IMR-90 (cell line): Measurements from ENCODE around the gene DMRT1.

ENCODE experiments used
- FOS ChIP-seq: fragments of 150-350 bp; IDR thresholded peaks from 2 replicates; pipeline ENCODE4 v1.6.1; 2016; ENCODE audit warnings: low read depth, low read length
- MAFK ChIP-seq: IDR thresholded peaks from 2 replicates; pipeline ENCODE4 v1.6.1; 2012; ENCODE audit warnings: low read depth, low read length, improper control_type of control experiment
- NFE2L2 ChIP-seq: fragments of 150-350 bp; IDR thresholded peaks from 2 replicates; pipeline ENCODE4 v1.6.1; 2016; ENCODE audit warnings: low read depth, mild to moderate bottlenecking, low read length
- POLR2A ChIP-seq: IDR thresholded peaks from 2 replicates; pipeline ENCODE4 v1.6.1; 2012; ENCODE audit warnings: mild to moderate bottlenecking, low read depth, low read length
- RFX5 ChIP-seq: IDR thresholded peaks from 2 replicates; pipeline ENCODE4 v1.8.0; 2012; ENCODE audit warnings: low read depth, mild to moderate bottlenecking, low read length, moderate library complexity
- SMC3 ChIP-seq: fragments of 150-350 bp; IDR thresholded peaks from 2 replicates; pipeline ENCODE4 v1.6.1; 2016; ENCODE audit warnings: low read depth, mild to moderate bottlenecking, antibody characterized with exemption, low read length, moderate library complexity
- TF ChIP-seq, protein P1 (sequence below): conservative IDR thresholded peaks from 2 replicates; pipeline ENCODE4 v1.5.1; 2012; ENCODE audit warnings: mild to moderate bottlenecking, low read depth, low read length, improper control_type of control experiment
- TF ChIP-seq, protein P2 (sequence below): fragments of 150-350 bp; IDR thresholded peaks from 2 replicates; pipeline ENCODE4 v1.6.1; 2017; ENCODE audit warnings: mild to moderate bottlenecking, antibody characterized with exemption, low read length, low read depth
- TF ChIP-seq, protein P3 (sequence below): fragments of 150-350 bp; IDR thresholded peaks from 2 replicates; pipeline ENCODE4 v1.6.1; 2016; ENCODE audit warnings: low read depth, mild to moderate bottlenecking, low read length, moderate library complexity, borderline replicate concordance

DNA sequence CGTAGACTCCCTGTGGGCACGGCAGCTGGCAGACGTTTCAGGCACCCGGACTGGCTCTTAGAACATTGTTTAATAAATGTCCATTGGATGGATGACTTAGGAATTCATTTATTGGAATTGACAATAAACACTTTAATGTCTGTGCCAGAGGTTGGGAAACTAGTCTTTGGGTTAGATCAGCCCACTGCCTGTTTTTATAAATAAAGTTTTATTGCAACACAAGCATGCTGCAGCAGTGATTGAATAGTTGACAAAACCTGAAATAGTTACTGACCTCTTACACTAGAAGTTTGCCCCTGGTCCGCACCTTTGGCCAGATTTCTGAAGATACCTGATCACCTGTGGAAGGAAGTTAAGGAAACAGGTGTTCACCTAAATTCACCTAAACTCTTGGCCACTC, 51.6 kb downstream of the DMRT1 start:
- TF ChIP-seq, protein P1, sequence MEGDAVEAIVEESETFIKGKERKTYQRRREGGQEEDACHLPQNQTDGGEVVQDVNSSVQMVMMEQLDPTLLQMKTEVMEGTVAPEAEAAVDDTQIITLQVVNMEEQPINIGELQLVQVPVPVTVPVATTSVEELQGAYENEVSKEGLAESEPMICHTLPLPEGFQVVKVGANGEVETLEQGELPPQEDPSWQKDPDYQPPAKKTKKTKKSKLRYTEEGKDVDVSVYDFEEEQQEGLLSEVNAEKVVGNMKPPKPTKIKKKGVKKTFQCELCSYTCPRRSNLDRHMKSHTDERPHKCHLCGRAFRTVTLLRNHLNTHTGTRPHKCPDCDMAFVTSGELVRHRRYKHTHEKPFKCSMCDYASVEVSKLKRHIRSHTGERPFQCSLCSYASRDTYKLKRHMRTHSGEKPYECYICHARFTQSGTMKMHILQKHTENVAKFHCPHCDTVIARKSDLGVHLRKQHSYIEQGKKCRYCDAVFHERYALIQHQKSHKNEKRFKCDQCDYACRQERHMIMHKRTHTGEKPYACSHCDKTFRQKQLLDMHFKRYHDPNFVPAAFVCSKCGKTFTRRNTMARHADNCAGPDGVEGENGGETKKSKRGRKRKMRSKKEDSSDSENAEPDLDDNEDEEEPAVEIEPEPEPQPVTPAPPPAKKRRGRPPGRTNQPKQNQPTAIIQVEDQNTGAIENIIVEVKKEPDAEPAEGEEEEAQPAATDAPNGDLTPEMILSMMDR = no peak
- no peak for TF ChIP-seq RFX5
- no peak for TF ChIP-seq POLR2A
- TF ChIP-seq, protein P2, sequence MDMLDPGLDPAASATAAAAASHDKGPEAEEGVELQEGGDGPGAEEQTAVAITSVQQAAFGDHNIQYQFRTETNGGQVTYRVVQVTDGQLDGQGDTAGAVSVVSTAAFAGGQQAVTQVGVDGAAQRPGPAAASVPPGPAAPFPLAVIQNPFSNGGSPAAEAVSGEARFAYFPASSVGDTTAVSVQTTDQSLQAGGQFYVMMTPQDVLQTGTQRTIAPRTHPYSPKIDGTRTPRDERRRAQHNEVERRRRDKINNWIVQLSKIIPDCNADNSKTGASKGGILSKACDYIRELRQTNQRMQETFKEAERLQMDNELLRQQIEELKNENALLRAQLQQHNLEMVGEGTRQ = no peak
- TF ChIP-seq, protein P3, sequence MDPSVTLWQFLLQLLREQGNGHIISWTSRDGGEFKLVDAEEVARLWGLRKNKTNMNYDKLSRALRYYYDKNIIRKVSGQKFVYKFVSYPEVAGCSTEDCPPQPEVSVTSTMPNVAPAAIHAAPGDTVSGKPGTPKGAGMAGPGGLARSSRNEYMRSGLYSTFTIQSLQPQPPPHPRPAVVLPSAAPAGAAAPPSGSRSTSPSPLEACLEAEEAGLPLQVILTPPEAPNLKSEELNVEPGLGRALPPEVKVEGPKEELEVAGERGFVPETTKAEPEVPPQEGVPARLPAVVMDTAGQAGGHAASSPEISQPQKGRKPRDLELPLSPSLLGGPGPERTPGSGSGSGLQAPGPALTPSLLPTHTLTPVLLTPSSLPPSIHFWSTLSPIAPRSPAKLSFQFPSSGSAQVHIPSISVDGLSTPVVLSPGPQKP = no peak
- no peak for TF ChIP-seq NFE2L2
- no peak for TF ChIP-seq FOS
- TF ChIP-seq SMC3 = no peak
- TF ChIP-seq MAFK = no peak
